ENCODE results near the gene MTARC1. TPM values are rescaled to one million over a fixed set of nuclear protein-coding genes. Genes with fewer than 3 reads are reported as not detected.

MTARC1 gene
- total RNA-seq, 1 experiment from 2014 or later = 26.5 TPM

DNA sequence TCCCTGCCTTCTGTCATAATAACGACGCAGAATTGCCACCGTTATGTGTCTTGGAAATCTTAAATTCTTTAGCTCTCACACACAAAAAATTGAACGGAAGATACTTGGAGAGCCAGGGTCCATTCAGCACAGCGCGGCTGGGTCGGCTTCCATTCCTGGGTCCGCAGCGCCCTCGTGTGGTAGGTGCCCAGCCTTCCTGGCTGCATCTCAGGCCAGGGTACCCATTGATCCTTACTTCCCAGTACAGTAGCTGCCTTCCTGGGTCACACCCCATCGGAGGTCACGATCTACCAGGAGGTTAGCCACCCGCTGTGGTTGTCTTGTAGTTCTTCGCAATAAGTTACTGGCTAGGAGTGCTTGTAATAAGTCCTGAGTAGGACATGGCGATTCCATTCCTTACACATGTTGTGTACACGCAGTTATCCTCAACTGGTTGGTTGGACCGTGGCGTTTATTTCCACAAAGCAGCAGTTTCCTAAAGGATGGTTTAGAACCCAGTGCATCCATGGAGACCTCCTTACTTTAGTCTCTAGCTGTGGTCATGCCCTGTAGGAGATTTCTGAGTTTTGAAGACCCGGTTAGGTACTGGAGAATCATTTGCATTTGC is 9.9 kb upstream of the MTARC1 start:
- intact Hi-C loops (cut with micrococcal nuclease) = loop anchor here (1.0 to 10.0 kb wide), 8 partner anchors 87 to 782 kb away; partner anchors contain the start of genes C1orf115 and MARK1
- BruUV-seq (replicated peaks) = no TSS peak
- POLR2A ChIA-PET = no interaction called here

More for the DNA sequence above, 9.9 kb upstream of the MTARC1 start:
- H3K4me2 ChIP-seq (ENCODE audit: low read length) = no peak overlapping the region; the same call in 1 of the 2 replicates
- no peaks in the 10 kb centered on the region for H3K9me2 ChIP-seq (ENCODE audit: insufficient read depth)
- H3K4me1 ChIP-seq (ENCODE audit: control insufficient read depth in 1 of 2, insufficient read depth in 2 of 2, low read length in 2 of 2) = no peaks in the 10 kb centered on the region
- DNase-seq (ENCODE audit: low read depth, low spot score) (peak; percentile 35), ATAC-seq (peak; percentile 100)
- TF ChIP-seq, protein P1, sequence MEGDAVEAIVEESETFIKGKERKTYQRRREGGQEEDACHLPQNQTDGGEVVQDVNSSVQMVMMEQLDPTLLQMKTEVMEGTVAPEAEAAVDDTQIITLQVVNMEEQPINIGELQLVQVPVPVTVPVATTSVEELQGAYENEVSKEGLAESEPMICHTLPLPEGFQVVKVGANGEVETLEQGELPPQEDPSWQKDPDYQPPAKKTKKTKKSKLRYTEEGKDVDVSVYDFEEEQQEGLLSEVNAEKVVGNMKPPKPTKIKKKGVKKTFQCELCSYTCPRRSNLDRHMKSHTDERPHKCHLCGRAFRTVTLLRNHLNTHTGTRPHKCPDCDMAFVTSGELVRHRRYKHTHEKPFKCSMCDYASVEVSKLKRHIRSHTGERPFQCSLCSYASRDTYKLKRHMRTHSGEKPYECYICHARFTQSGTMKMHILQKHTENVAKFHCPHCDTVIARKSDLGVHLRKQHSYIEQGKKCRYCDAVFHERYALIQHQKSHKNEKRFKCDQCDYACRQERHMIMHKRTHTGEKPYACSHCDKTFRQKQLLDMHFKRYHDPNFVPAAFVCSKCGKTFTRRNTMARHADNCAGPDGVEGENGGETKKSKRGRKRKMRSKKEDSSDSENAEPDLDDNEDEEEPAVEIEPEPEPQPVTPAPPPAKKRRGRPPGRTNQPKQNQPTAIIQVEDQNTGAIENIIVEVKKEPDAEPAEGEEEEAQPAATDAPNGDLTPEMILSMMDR (IDR thresholded peaks at IDR 0.05 in 2 of 3, conservative IDR thresholded peaks at IDR 0.05 in 1 of 3; ENCODE audit: borderline replicate concordance in 1 of 3, insufficient read depth in 1 of 3, low read depth in 2 of 3, low read length in 2 of 3) = peak; percentile 78 to 99 (median 92)
- TF ChIP-seq, protein P2, sequence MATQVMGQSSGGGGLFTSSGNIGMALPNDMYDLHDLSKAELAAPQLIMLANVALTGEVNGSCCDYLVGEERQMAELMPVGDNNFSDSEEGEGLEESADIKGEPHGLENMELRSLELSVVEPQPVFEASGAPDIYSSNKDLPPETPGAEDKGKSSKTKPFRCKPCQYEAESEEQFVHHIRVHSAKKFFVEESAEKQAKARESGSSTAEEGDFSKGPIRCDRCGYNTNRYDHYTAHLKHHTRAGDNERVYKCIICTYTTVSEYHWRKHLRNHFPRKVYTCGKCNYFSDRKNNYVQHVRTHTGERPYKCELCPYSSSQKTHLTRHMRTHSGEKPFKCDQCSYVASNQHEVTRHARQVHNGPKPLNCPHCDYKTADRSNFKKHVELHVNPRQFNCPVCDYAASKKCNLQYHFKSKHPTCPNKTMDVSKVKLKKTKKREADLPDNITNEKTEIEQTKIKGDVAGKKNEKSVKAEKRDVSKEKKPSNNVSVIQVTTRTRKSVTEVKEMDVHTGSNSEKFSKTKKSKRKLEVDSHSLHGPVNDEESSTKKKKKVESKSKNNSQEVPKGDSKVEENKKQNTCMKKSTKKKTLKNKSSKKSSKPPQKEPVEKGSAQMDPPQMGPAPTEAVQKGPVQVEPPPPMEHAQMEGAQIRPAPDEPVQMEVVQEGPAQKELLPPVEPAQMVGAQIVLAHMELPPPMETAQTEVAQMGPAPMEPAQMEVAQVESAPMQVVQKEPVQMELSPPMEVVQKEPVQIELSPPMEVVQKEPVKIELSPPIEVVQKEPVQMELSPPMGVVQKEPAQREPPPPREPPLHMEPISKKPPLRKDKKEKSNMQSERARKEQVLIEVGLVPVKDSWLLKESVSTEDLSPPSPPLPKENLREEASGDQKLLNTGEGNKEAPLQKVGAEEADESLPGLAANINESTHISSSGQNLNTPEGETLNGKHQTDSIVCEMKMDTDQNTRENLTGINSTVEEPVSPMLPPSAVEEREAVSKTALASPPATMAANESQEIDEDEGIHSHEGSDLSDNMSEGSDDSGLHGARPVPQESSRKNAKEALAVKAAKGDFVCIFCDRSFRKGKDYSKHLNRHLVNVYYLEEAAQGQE (IDR thresholded peaks at IDR 0.05; ENCODE audit: low read depth) = no peak
- TF ChIP-seq RAD21 (IDR thresholded peaks at IDR 0.05; ENCODE audit: low read depth) = peak; percentile 95
- RAD21 ChIA-PET (ENCODE audit: low non-redundant PET in 1 of 2, low total read pairs in 2 of 2, uncharacterized antibody in 2 of 2, unreplicated experiment in 2 of 2) = interaction anchor here (0.5 to 1.1 kb wide), 3 partner anchors 43 to 496 kb away, joined by 3 to 4 read pairs (median 3); no protein-coding TSS in a partner anchor
- no peak overlapping the region for H3K4me3 ChIP-seq (replicated peaks in 1 of 2; ENCODE audit: low read depth in 1 of 2, low read length in 2 of 2)
- no peaks in the 10 kb centered on the region for H3K79me2 ChIP-seq (ENCODE audit: insufficient read depth, low read length)
- H2AFZ ChIP-seq (ENCODE audit: low read depth, low read length, poor library complexity, severe bottlenecking) = no peak overlapping the region
- no peaks in the 10 kb centered on the region for H3K9me3 ChIP-seq (ENCODE audit: control insufficient read depth in 1 of 2, insufficient read depth in 1 of 2, low read depth in 1 of 2, low read length in 2 of 2)
- H3K27ac ChIP-seq (ENCODE audit: low read depth, low read length) = no peak overlapping the region
- H4K20me1 ChIP-seq (ENCODE audit: insufficient read depth) = no peaks in the 10 kb centered on the region
- no peaks in the 10 kb centered on the region for H3K36me3 ChIP-seq (ENCODE audit: control insufficient read depth in 1 of 2, insufficient read depth in 2 of 2, low read length in 2 of 2)
- no peaks in the 10 kb centered on the region for H3K27me3 ChIP-seq (ENCODE audit: insufficient read depth, low read length)
- no peak overlapping the region for H3K9ac ChIP-seq (ENCODE audit: low read length)
- CTCF ChIA-PET = interaction anchor here (1.2 to 4.4 kb wide), 13 partner anchors 10 to 665 kb away, joined by 3 to 47 read pairs (median 5); partner anchors contain the start of gene MTARC1
